HG02623 (cell line): ENCODE results near the gene MAGIX.
"Not testable (repeated sequence)": the region's sequence is repeated elsewhere in the genome, so short reads cannot be mapped to it uniquely, and the experiment has no call there.

Experiments used
- ATAC-seq: cut with Tn5 transposase; IDR thresholded peaks from one replicate; pipeline ENCODE4 v1.9.1; 2021; ENCODE audit warnings: moderate library complexity; ENCODE audit not compliant: unreplicated experiment

Gene MAGIX

DNA sequence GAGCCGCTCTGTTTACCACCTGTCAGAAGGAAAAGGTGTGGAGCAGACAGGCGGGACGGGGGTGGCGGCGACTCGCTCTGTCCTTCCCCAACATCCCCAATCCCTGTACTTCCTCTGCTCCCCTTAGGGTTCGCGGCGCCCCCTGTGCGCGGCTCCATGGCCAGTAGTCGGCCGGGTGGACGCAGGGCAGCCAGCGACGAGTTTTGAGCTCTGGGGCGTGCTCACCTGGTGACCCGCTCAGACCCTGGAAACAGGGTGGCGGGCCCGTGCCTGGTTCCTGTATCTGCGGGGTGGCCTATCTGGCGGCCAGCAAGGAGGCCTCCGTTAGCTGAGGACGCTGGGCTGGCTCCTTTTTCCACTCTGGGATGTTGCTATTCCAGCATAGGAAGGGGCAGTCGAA is 5.4 kb upstream of the MAGIX start:
- no peak for ATAC-seq

DNA sequence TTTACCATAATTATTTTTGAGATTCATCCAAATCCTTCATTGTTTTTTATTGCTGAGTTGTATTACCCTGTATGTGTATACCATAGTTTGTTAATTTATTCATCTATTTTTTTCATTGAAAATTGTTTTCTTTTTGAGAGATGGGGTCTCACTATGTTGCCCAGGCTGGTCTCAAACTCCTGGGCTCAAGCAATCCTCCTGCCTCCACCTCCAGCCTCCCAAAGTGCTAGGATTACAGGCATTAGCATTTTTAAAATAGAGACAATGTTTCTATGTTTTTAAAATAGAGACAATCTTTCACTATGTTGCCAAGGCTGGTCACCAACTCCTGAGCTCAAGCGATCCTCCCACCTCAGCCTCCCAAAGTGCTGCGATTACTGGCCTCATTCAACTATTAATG is 1.6 kb upstream of the MAGIX start:
- no peak for ATAC-seq

DNA sequence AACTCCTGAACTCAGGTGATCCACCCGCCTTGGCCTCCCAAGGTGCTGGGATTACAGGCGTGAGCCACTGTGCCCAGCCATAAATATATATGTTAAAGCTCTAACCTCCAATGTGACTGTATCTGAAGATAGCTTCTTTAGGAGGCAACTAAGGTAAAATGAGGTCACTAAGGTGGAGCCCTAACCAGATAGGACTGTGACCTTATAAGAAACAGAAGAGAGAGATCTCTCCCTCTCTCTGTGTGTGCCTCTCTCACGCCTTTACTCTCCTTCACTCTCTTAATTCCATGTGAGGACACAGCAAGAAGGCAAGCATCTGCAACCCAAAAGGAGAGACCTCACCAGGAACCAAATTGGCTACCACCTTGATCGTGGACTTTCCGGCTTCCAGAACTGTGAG is 926 bp upstream of the MAGIX start:
- ATAC-seq = no peak

DNA sequence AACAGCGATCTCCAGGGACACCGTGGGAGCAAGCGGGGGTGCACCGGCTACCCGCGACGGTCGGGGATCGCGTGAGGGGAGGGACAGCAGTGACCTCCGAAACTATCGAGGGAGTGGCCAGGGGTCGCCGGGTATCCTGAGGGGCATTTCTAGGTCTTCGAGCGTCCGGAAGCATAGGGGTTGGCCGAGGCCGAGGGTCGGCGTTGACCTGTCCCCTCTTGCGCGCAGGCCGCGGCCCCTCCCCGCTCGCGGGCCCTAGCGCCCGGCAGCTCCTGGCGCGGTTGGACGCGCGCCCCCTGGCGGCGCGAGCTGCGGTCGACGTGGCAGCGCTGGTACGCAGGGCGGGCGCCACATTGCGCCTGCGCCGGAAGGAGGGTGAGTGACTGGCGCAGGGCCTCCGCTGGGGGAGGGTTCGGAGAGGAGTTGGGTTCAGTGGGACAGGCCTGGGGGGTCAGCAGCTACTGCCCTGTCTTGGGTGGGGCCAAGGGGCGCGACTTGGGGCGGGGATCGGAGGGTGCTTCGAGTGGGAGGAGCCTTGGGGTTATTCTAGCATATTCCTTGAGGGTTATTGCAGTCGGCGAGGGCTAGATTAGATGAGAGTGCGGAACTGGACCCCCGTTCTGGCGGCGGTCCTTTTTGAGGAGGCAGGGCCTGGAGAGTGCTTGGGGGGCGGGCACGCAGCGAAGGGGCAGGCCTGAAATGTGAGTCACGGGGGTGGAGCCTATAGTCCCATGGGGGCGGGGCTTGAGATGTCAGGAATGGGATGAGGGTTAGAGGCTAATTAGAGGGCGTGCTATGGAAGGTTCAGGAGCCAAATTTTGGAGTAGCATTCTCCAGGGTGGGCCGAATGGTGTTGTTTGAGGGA is 1.2 kb downstream of the MAGIX start:
- ATAC-seq = peak; percentile 48

DNA sequence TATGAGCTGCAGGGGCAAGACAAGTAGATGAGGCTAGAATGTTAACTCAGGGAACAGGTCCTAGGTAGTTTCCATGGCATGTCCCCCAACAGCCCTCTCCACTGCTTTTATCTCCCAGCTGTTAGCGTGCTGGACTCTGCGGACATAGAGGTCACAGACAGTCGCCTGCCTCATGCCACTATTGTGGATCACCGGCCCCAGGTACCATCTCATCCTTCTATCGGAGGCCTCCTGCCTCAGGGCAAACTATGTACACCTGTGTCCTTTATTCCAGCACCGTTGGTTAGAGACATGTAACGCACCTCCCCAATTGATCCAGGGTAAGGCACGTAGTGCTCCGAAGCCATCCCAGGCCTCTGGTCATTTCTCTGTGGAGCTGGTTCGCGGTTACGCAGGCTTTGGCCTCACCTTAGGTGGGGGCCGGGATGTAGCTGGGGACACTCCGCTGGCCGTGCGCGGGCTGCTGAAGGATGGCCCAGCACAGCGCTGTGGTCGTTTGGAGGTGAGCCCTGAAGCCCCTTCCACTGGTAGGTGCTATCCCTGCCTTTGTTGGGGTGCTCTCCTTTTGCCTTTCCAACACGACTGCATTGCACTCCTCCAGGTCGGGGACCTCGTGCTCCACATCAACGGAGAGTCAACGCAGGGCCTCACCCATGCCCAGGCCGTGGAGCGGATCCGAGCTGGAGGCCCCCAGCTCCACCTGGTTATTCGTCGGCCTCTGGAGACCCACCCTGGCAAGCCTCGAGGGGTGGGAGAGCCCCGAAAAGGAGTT is 2.2 kb downstream of the MAGIX start:
- no peak for ATAC-seq

DNA sequence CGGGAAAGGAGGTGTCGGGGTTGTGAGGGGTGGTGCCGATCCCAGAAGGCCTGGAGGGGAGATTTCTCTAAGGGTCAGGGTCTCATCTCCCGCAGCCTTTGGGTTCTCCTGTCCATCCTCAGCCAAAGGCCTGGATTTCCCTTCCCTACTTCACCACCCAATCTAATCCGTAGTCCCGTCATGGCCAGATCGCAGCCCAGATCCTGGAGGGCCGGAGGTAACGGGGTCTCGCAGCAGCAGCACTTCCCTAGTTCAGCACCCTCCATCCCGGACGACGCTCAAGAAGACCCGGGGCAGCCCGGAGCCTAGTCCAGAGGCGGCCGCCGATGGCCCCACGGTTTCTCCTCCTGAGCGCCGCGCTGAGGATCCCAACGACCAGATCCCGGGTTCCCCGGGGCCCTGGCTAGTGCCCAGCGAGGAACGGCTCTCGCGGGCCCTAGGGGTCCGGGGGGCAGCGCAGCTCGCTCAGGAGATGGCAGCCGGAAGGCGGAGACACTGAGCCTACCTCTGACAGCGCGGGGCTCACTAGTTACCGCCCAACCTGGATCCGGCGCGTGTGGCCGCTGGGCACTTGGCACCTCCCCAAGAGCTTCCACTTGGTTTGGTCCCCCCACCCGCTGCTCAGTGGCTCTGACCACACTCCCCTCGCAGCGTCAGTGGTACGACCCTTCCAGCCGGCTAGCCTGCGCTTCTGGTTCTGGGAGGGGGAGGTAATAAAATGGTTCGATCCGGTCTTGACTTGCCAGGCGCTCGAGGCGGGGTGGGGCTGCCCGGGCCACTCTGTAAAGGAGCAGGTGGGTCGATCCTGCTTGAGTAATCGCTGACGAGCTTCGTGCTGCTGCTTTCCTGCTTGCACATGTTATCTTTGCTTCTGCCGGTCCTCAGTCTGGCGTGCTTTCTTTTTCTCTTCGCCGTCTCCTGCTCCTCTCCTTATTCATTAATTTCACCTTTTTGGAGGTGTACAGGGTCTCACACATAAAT is 3.6 kb downstream of the MAGIX start:
- ATAC-seq = no peak

DNA sequence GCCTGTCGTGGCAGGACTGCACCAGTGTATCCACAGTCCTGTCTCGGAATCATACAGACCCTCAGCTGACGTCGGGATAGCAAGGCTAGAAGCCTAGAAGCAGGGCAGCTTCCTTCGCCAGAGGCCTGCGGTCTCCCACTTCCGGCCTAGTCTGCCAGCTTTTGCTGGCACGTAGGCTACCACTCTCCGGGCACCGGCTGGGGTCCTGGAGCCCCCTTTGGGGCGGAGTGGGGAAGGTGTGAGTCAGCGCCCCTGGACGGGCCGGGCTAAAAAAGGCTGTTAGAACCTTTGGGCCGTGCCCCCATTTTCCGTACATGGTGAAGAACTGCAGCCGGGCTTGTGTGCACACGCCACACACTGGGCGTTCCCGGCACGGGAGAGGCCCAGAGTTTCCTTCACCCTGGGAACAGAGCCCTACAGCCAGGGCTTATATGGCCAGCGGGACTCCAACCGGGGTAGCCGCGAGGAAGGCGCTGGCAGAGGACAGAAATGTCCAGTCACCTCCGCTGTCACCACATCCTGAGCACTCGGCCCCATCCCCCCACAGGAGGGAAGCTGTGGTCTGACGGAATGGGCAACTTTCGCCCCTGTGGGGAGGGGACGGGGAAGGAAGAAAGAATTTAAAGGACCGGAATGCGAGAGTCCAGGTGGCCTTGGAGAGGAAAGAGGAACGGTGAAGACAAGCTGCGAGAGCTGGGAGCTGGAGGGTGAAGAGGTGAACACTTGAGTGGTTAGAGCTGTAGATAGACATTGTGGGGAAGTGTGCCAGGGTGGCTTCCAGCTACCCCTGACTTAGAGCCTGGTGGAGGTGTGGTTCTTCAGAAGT is 4.6 kb downstream of the MAGIX start:
- no peak for ATAC-seq

DNA sequence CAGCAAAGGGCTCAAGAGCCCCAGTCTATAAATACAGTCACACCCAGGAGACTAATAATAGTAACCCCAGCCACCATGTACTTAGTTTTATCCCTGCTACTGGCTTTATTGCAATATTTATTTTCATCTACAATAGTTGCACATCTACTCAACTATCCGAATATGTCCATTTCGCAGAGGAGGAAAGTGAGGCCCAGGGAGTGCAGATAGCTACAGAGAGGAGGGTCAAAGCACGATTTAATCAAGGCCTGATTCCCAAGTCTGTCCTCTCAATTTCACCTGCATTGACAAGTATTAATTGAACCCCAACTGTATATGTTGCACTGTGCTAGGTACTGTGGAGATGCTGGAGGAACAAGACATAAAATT is 5.2 kb downstream of the MAGIX start:
- ATAC-seq = no peak

DNA sequence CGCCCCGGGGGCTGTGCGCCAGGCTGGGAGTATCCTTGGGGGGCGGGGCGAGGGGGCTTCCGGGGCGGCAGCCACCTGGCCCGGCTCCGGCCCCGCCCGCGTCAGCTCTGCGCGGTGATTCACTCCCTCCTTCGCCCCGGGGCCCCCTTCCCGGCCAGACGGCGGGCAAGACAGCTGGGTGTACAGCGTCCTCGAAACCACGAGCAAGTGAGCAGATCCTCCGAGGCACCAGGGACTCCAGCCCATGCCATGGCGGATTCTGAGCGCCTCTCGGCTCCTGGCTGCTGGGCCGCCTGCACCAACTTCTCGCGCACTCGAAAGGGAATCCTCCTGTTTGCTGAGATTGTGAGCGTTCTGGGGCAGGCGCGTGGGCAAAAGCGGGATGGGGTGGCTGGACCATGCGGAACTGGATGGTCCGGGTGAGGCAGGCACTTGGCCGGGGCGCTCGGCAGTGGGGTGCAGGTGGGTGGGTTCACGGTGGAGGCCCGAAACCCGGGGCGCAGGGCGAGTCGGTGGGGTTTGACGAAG is 9.3 kb downstream of the MAGIX start, which contains the start of gene PLP2:
TSS of gene PLP2 (plus strand) at position 147 of the 528 bp plus-strand sequence. CDS start at position 250, 103 bp downstream.
- peak; percentile 30 for ATAC-seq

DNA sequence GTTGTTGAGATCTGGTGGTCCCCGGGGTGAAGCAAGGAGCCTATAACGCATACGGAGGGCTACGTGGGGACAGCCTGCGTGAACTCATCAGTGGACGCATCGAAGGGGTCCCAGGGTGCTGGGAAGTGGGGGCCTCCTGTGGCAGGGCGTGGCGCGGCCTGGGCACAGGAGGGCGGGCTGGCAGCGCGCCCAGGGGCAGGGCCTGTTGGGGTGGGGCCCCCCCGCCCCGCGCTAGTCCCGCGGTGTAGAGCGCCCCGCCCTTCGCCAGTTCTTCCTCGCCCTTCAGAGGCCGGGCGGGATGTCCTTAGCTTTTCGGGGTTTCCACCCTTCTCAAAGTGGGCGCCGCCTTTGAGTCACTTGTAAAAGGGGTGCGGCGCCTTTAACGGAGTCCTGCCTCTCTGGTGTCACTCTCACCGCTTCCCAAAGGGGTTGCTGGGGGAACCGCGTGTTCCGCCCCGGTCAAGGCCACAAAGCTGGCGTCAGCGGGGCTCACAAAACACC is 9.8 kb downstream of the MAGIX start:
- ATAC-seq = peak; percentile 63

DNA sequence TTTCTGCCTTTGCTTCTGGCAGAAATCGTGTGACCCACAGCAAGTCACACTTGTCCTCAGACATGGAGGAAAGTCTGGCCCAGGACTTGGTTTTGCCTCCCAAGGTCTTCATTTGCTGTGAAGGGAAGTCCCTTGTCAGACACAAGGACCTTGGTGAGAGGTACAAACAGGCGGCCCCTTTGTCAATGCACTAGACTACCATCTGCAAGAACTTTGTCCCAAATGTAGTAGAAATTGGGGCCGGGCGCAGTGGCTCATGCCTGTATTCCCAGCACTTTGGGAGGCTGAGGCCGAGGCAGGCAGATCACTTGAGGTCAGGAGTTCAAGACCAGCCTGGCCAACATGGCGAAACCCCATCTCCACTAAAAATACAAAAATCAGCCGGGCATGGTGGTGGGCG is 11.0 kb downstream of the MAGIX start:
- ATAC-seq = not testable (repeated sequence)

DNA sequence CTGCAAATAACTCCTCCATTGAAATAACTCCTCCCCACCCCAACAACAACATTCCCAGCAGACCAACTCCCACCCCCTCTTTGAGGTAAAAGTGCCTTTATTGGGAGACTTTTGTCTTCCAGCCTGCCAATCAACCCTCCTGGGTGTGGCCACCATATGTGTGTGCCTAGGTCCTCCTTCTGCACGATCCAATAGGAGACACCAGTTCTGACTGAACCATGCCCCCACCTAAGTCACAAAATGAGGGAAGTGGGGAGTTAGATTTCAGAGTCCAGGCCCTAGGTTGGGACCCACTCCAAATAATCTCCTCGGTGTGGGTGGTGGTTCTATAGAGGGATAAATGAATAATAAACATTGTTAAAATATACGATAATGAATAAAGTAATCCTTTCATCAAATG is 12.2 kb downstream of the MAGIX start:
- no peak for ATAC-seq

DNA sequence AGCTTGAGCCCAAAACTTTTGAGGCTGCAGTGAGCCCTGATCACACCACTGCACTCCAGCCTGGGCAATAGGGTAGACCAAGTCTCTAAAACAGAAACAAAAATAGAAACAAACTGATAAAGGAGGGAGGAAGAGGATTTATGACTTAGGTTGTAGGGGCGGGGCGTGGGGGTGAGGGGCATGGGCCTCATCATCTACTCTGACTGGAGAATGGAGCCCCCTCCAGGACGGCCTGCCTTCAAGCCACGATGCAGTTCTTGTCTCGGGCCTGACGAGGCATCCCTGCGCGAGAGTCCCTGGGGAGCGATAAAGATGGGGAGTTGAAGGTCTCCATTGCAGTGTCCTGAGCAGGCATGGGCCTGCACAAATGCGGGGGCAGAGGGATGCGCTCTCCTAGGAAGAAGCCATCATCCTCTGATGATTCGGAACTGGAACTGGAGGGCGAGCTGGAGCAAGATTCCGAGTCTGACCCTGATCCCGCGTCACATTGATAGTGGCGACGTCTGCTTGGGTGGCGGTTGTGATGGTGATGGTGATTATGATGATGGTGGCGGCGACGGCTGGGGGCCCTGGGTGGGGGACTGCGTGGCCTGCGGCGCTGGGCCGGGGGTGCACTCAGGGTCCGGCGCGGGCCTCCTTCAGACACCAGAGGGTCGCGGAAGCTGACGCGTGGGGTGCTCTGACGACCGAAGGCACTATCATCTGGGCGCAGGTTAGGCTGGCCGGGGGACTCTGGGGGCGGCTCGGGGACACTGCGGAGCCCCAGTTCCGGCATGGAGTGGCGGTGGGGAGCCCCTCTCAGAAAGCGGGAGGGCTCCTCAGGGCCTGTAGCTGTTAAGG is 13.1 kb downstream of the MAGIX start:
- no peak for ATAC-seq

DNA sequence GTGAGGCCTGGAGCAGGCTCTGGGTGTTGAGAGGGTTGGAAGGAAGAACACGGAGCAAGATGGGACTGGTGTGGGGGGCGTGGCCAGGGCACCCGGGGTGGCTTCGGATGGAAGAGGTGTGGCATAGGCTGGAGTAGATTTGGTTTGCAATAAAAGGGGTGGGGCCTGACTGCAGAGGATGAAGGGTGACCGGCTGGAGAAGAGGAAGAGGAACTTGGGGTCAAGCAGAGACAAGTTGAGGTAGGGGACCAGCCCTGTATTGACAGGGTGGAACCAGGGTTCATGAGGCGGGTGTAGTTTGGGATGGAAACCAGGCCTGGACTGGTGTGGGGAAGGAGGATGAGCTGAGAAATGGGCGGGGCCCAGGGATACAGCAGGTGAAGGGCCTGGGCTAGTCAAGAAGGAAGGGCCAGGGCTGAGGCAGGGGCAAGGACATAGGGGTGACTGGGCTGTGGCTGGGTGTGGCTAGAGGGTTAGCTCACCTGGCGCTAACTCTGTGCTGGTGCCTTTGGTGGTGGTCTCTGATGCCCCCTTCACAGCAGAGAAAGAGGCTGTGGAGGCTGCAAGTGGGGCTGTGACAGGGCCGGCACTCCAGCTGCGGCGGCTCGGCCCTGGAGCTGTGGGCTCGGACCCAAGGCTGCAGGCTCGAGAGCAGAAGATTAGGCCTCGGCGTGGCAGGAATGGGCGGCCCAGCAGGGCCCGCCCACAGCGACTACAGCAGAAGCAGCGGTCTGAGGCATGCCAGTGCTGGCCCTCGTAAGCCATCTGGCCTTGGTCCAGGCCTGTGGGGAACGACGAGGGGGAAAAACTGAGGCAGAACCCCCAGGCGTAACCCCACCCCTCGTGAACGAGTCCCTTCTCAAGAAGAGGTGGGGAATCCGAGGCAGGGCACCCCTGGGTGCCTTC is 14.1 kb downstream of the MAGIX start:
- no peak for ATAC-seq

DNA sequence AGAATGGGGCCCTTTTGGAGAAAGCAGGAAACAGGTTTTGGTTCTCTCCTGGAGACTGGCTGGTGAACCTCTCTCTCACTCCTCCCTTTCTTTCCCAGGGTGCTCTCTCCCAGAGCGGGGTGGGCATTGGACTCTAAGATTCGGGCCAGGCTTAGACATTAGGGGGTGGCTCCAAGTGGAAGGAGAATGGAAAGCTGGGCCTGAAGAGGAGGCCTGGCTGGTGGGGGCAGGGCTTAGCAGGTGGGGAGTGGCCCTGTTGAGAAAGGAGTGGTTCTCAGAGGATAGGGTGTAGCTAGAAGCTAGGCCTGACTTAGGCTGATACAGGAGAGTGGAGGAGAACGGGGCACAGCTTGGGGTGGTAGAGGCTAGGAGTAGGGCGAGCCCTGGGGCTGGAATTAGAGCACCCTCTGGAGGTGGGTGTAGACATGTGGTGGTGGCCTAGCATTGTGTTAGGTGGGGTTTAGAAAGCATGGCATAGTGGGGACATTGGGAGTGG is 14.8 kb downstream of the MAGIX start:
- ATAC-seq = no peak

DNA sequence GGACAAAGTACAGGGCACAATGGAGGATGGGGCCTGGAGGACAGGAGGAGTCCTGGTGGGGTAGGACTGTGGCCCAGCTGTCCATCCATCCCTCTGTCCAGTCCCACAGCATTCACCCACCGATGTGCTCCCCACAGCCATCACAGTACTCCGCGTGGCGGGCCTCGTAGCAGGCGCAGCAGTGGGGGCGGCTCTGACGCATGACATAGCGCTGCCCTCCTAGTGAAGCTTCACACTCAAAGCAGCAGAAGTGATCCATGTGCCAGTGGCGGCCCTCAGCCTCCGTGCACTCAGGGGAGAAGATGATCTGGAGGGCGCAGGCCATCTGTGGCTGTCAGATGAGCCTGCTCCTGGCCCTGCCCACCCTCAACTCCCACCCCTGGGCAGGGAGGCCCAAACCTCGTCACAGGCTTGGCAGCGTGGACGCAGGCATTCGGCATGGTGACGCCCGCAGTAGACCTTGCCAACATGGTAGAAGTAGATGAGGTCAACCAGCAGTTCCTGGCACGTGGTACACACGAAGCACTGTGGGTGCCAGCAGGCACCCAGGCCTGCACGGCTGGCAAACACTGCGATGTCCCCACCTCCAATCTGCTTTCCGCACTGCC is 15.4 kb downstream of the MAGIX start:
- no peak for ATAC-seq

DNA sequence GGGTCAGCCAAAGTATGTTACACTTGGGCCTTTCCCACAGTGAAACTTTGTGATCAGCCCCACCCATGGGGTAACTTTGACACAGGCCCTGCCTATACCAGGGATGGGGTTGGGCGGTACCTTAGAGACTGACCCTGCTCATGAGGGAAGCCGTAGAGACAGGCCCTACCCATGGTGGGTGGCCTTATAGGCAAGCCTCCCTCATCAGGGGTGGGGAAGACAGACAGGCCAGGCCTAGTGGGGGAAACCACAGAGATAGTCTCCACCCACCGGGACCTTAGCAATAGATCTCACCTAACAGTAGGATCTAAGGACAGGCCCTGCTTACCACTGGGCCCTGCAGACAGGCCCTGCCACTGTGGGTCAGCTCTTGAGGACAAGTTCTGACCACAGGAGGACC is 16.0 kb downstream of the MAGIX start:
- ATAC-seq = no peak
